Transverse colon (tissue), 4 donors: ENCODE measurements around the gene FOXJ3. TPM values are rescaled to one million over a fixed set of nuclear protein-coding genes. Genes with fewer than 3 reads are reported as not detected.

ENCODE experiments used
- DNase-seq: peaks from one replicate; pipeline ENCODE4 v3.0.0-alpha.2; 2019
- H3K27ac ChIP-seq, 4 donors: fragments of 200-600 bp; sonication (generic); 2 replicates each; pipeline ENCODE4 v1.5.1; 2016 to 2018; ENCODE audit warnings: inconsistent platforms in 4 of 4
- H3K27me3 ChIP-seq: fragments of 200-600 bp; sonication (generic); 2 replicates; pipeline ENCODE4 v1.5.1; 2017; ENCODE audit warnings: inconsistent platforms
- H3K36me3 ChIP-seq, 4 donors: fragments of 200-600 bp; sonication (generic); 2 replicates each; pipeline ENCODE4 v1.5.1; 2017 to 2019; ENCODE audit warnings: inconsistent platforms in 4 of 4
- H3K4me1 ChIP-seq, 4 donors: fragments of 200-600 bp; sonication (generic); 2 replicates each; pipeline ENCODE4 v1.5.1; 2017 to 2020; ENCODE audit warnings: inconsistent platforms in 4 of 4
- H3K4me3 ChIP-seq, 4 donors: fragments of 200-600 bp; sonication (generic); 1 replicate in 1 of 4; 2 replicates in 3 of 4; pipeline versions ENCODE4 v1.5.1 to v1.6.1; 2017 to 2019; ENCODE audit warnings: inconsistent platforms in 4 of 4
- H3K9me3 ChIP-seq, 2 donors: fragments of 200-600 bp; sonication (generic); 2 replicates each; pipeline ENCODE4 v1.5.1; 2017 to 2019; ENCODE audit warnings: inconsistent platforms in 2 of 2
- CTCF ChIP-seq, 5 experiments: fragments of 200-600 bp in 3 of 5; fragments of 450-650 bp in 2 of 5; sonication (generic) in 3 of 5; IDR thresholded peaks; 1 replicate in 2 of 5; 2 replicates in 3 of 5; pipeline ENCODE4 v1.5.1; 2016 to 2017; ENCODE audit warnings: antibody characterized with exemption in 5 of 5, inconsistent platforms in 3 of 5, mild to moderate bottlenecking in 2 of 5, moderate library complexity in 1 of 5
- EP300 ChIP-seq: sonication (generic); formaldehyde crosslinking; IDR thresholded peaks from one replicate; pipeline ENCODE4 v1.6.1; 2017; ENCODE audit warnings: antibody characterized with exemption, low read depth
- POLR2A ChIP-seq: fragments of 450-650 bp; IDR thresholded peaks from one replicate; pipeline ENCODE4 v1.6.1; 2016; ENCODE audit warnings: antibody characterized with exemption, mild to moderate bottlenecking, moderate library complexity
- POLR2AphosphoS5 ChIP-seq, 3 donors: sonication (generic); formaldehyde crosslinking; IDR thresholded peaks; one replicate each; pipeline ENCODE4 v1.6.1; 2016; ENCODE audit warnings: antibody characterized with exemption in 3 of 3
- WGBS, 2 donors: methylation state at CpG; one replicate each; pipeline ENCODE4 v1.1.5; 2018; ENCODE audit warnings: low coverage in 1 of 2; 5-methylcytosine and 5-hydroxymethylcytosine counted together
- in situ Hi-C, 4 donors: fragments of 200-750 bp; cut with MboI; loops; one replicate each; pipeline versions ENCODE4 v1.15.0 to v1.15.1; 2017; ENCODE audit warnings: low sequenced_read_pairs in 3 of 4, low pct_ligation_motif_present in 1 of 4, low pct_unique_long_range_greater_than_20kb in 1 of 4
- intact Hi-C: fragments of 100-400 bp; cut with DNase I; formaldehyde crosslinking; loops from one replicate; pipeline ENCODE4 v1.15.1; 2023; ENCODE audit warnings: low total_unique reads
- total RNA-seq, 4 donors: library from RNA; depleted of rRNA; stranded (reverse); fragments of >200 nt; gene quantifications; one replicate each; pipeline ENCODE4 v1.1.0, GENCODE V29; 2016

The FOXJ3 gene
- total RNA-seq, 4 donors from 2014 or later: 18.5 to 62.1 (median 38.6) TPM

GRCh38 chr1:42192106-42192505 is 142.9 kb downstream of the FOXJ3 start:
- Histone ChIP-seq H3K36me3 (peaks cover 0 to 26% (median 9%) of the 10 kb centered on the region in 4 donors), H3K27ac (no peak overlapping the region), H3K27me3 (no peaks in the 10 kb centered on the region), H3K4me3 (no peak overlapping the region), H3K4me1 (no peaks in the 10 kb centered on the region), H3K9me3 (no peaks in the 10 kb centered on the region)
- intact Hi-C loops: no loop called here
- no peak for DNase-seq
- 86 to 93% methylated on average over 4 of the region's 4 CpGs for WGBS, 2 donors
- in situ Hi-C loops: no loop called here
- TF ChIP-seq CTCF (IDR thresholded peaks at IDR 0.05) (no peak), POLR2A (no peak), POLR2AphosphoS5 (IDR thresholded peaks at IDR 0.05) (no peak), EP300 (no peak)

- H3K4me3 ChIP-seq: no peak overlapping the region
- H3K36me3 ChIP-seq: peaks cover 0 to 25% (median 9%) of the 10 kb centered on the region in 4 donors
- TF ChIP-seq CTCF (IDR thresholded peaks at IDR 0.05): no peak
- no peak for TF ChIP-seq POLR2A
- no peak for TF ChIP-seq EP300
- no peak for TF ChIP-seq POLR2AphosphoS5 (IDR thresholded peaks at IDR 0.05)
- in situ Hi-C loops (no loop called here), intact Hi-C loops (no loop called here)
- H3K4me1 ChIP-seq: no peaks in the 10 kb centered on the region
- no peaks in the 10 kb centered on the region for H3K27me3 ChIP-seq
- H3K9me3 ChIP-seq: no peaks in the 10 kb centered on the region
- DNase-seq: no peak
- H3K27ac ChIP-seq: no peak overlapping the region
- WGBS, 2 donors: 94 to 97% methylated on average over 8 of the region's 8 CpGs
These were observed 143.7 kb downstream of the FOXJ3 start for GRCh38 chr1:42191319-42191718.

- WGBS, 2 donors: 86 to 88% methylated on average over 4 to 6 of the region's 6 CpGs
- Histone ChIP-seq H3K27me3 (no peaks in the 10 kb centered on the region), H3K4me3 (no peak overlapping the region), H3K27ac (no peak overlapping the region), H3K4me1 (no peaks in the 10 kb centered on the region), H3K9me3 (no peaks in the 10 kb centered on the region), H3K36me3 (peaks cover 0 to 26% (median 9%) of the 10 kb centered on the region in 4 donors)
- intact Hi-C loops: no loop called here
- no peak for DNase-seq
- in situ Hi-C loops: no loop called here
- TF ChIP-seq CTCF (IDR thresholded peaks at IDR 0.05) (no peak), EP300 (no peak), POLR2AphosphoS5 (IDR thresholded peaks at IDR 0.05) (no peak), POLR2A (no peak)
These were observed 144.8 kb downstream of the FOXJ3 start for GRCh38 chr1:42189931-42190853.

- H3K27me3 ChIP-seq: no peaks in the 10 kb centered on the region
- no peaks in the 10 kb centered on the region for H3K9me3 ChIP-seq
- no peak for TF ChIP-seq POLR2AphosphoS5 (IDR thresholded peaks at IDR 0.05)
- no peak for TF ChIP-seq POLR2A
- TF ChIP-seq CTCF (IDR thresholded peaks at IDR 0.05): no peak
- no peak for TF ChIP-seq EP300
- H3K27ac ChIP-seq: no peak overlapping the region
- no peak for DNase-seq
- H3K4me1 ChIP-seq: no peaks in the 10 kb centered on the region
- in situ Hi-C loops: no loop called here
- intact Hi-C loops: no loop called here
- WGBS, 2 donors: 83 to 100% methylated on average over 3 of the region's 3 CpGs
- no peak overlapping the region for H3K4me3 ChIP-seq
- H3K36me3 ChIP-seq: peaks cover 0 to 26% (median 9%) of the 10 kb centered on the region in 4 donors
These were observed 148.9 kb downstream of the FOXJ3 start for GRCh38 chr1:42186152-42186551.
